GM12872 (cell line): Measurements from ENCODE around the gene TERC.

ENCODE experiments used
- TF ChIP-seq, protein P1 (sequence below): IDR thresholded peaks from 3 replicates; pipeline ENCODE4 v1.5.1; 2011; ENCODE audit warnings: low read depth, mild to moderate bottlenecking, low read length, moderate library complexity; ENCODE audit not compliant: insufficient read depth

The TERC gene

DNA sequence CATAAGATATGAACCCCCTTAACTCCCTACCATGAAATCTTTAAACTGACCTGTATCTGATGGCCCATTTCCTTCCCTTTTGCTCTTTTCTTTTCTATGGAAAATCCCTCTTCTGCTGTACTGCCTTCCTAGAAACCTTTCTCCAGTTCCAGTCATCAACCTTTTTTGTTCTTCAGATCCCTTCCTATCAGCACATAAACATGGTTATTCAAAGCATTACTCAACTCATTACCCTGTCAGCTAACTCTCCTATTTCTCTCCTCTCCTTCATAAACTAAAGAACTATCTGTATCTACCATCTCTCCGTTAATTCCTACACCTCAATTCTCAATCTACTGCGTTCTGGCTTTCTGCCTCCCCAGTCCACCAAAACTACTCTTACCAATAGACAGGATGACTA, 13.0 kb downstream of the TERC start:
- TF ChIP-seq, protein P1, sequence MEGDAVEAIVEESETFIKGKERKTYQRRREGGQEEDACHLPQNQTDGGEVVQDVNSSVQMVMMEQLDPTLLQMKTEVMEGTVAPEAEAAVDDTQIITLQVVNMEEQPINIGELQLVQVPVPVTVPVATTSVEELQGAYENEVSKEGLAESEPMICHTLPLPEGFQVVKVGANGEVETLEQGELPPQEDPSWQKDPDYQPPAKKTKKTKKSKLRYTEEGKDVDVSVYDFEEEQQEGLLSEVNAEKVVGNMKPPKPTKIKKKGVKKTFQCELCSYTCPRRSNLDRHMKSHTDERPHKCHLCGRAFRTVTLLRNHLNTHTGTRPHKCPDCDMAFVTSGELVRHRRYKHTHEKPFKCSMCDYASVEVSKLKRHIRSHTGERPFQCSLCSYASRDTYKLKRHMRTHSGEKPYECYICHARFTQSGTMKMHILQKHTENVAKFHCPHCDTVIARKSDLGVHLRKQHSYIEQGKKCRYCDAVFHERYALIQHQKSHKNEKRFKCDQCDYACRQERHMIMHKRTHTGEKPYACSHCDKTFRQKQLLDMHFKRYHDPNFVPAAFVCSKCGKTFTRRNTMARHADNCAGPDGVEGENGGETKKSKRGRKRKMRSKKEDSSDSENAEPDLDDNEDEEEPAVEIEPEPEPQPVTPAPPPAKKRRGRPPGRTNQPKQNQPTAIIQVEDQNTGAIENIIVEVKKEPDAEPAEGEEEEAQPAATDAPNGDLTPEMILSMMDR = no peak

GRCh38 chr3:169750665-169751064, 14.2 kb downstream of the TERC start:
- TF ChIP-seq, protein P1 = no peak

DNA sequence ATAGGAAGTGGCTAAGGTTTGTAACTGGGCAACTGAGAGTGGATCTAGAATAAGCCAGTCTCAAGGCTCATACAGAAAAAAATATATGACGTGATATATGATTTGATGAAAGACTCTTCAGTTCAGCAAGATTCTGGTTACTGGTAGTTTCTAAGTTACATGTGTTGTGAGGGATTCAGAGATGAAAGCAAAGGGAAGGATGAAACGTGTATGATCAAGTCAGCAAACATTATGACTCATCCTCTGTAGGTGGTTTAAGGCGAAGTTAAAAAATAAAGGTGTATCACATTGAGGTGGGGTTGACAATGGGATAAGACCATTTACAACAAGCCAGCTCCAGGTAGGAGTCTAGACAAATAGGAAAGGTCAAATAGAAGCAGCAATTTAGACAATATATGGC, 16.2 kb downstream of the TERC start:
- TF ChIP-seq, protein P1 = no peak

DNA sequence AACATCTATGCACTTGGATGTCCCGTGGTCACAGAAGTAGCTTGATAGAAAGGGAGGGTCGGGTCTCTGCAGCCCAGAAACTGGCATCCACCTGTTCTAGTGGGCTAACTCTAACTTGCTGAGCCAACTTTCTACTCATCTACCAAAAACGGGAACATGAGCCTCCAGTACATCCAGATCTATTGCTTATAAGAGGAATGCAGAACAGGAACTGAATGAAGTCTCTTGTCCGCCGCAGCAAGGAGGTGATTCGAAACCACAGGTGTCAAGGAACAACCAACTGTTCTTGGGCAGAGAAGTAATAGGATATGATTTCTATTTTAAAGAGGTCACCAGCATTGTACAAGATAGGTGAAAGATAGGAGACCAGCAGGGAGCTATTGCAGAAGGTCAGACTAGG, 17.9 kb downstream of the TERC start:
- TF ChIP-seq, protein P1 = no peak

GRCh38 chr3:169744366-169745054, 20.4 kb downstream of the TERC start:
- TF ChIP-seq, protein P1 = peak; percentile 28; the same call in 1 of the 3 replicates

DNA sequence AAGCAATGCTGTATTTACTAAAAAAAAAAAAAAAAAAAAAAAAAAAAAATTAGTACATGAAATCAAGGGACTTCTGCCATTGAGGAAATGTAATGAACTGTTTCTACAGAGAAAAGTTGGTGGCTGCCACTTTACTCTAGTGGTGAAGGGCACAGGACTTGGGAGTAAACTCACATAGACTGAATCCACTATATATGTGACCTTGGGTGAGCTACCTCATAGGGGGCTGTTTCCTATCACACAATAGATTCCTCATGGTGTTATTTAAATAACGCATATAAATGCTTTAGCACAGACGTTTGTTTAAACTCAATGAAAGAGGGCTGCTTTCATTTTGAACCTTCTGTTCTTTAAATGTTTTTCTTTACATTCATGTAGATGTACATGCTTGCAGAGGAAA, 25.8 kb downstream of the TERC start:
- TF ChIP-seq, protein P1 = no peak

- TF ChIP-seq, protein P1 = no peak
Measured at GRCh38 chr3:169722724-169723123, 42.1 kb downstream of the TERC start.
